ENCODE results near the gene AQP1. TPM values are rescaled to one million over a fixed set of nuclear protein-coding genes. Genes with fewer than 3 reads are reported as not detected.

The AQP1 gene
- polyA plus RNA-seq, 4 donors: 39.4 to 221 (median 159) TPM

GRCh38 chr7:30905078-30906012 is 6.3 kb upstream of the AQP1 start:
- DNase-seq (ENCODE audit: low read depth in 4 of 4, low spot score in 3 of 4): no peak

- no peak for DNase-seq (ENCODE audit: low read depth in 4 of 4, low spot score in 3 of 4)
Observed at GRCh38 chr7:30906014-30906413, 5.6 kb upstream of the AQP1 start.

DNA sequence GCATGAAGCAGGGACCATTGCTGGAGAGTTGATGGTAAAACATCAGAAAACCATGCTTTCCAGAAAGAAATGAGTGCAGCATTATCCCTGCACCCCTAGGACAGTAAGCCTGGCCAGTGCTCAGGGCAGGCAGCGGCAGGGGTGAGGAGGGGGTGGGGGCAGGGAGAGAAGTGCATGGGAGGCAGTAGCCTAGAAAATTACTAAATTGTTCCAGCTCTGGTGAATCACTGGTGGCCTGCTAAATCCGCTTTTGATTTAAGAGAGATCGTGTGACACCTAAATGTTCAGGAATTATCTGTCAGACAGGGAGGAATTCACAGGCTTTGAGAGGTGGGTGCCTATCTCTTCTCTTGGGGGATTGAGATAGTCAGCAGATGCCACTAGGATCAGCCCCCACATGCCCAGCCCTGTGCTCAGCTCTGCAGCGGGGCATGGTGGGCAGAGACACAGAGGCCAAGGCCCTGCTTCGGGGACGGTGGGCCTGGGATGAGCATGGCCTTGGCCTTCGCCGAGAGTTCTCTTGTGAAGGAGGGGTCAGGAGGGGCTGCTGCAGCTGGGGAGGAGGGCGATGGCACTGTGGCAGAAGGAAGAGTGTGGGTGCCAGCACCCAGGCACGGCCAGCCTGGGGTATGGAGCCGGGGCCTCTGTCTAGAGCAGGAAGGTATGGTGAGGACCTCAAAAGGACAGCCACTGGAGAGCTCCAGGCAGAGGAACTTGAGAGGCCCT is 5.0 kb upstream of the AQP1 start:
- DNase-seq (ENCODE audit: low read depth in 4 of 4, low spot score in 3 of 4): no peak

- no peak for DNase-seq (ENCODE audit: low read depth in 4 of 4, low spot score in 3 of 4)
Observed at GRCh38 chr7:30907527-30908267, 4.0 kb upstream of the AQP1 start.

DNA sequence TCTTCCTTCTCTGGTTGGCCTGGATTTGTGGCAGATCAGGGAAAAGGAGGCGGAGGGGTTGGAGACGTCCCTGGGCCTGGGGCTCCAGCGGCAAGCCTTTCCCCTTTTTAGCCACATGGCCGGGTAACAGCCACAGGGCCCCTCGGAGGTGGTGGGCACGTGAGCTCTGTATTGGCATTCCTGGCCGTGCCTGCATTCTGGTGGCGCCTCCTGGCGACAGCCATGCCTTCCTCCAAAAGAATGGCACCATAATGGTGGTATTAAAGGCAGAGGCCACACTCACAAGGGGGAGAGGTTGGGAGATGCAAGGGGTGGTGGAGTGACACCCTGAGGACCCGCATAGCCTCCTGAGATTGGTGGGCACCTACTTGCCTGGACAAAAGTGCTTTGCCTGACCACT is 3.0 kb upstream of the AQP1 start:
- DNase-seq (ENCODE audit: low read depth in 4 of 4, low spot score in 3 of 4): no peak

DNA sequence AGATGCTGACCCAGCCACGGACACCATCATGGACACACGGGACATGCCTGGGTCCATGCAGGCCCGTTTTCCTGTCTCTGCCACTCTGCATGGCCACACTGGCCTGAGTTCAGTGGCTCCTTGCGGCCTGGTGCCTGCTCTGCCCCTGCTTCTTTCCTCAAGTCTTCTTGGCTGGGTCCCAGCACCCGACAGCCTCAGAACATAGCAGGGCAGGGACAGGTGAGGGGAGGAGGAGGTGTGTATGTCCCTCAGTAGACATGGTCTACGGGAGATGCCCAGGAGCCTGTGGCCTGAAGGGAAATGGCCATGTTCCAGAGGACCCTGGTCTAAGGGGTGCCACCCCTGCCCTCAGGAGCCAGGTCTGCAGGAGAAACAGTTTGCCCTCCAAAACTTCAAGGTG is 2.2 kb upstream of the AQP1 start:
- DNase-seq (ENCODE audit: low read depth in 4 of 4, low spot score in 3 of 4): no peak

- no peak for DNase-seq (ENCODE audit: low read depth in 4 of 4, low spot score in 3 of 4)
Observed at GRCh38 chr7:30910411-30911073, 1.1 kb upstream of the AQP1 start.

DNA sequence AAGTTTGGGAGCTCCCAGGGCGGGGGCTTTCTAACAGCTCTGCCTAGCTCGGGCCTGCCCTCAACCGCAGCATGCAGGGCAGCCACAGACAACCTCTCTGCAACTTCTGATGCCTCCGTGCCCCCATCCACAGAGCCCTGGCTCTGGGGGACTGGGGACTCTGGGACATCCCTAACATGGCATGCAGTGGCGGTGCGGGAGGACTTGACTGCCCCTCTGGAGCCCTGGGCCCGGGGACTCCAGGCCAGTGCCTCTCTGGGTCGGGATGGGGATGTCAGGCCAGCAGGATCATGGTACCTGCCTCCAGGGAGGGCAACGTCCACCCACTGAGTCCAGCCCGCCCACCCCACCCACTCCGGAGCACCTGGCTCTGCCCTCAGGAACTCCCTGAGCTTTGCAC is 520 bp upstream of the AQP1 start:
- no peak for DNase-seq (ENCODE audit: low read depth in 4 of 4, low spot score in 3 of 4)

DNA sequence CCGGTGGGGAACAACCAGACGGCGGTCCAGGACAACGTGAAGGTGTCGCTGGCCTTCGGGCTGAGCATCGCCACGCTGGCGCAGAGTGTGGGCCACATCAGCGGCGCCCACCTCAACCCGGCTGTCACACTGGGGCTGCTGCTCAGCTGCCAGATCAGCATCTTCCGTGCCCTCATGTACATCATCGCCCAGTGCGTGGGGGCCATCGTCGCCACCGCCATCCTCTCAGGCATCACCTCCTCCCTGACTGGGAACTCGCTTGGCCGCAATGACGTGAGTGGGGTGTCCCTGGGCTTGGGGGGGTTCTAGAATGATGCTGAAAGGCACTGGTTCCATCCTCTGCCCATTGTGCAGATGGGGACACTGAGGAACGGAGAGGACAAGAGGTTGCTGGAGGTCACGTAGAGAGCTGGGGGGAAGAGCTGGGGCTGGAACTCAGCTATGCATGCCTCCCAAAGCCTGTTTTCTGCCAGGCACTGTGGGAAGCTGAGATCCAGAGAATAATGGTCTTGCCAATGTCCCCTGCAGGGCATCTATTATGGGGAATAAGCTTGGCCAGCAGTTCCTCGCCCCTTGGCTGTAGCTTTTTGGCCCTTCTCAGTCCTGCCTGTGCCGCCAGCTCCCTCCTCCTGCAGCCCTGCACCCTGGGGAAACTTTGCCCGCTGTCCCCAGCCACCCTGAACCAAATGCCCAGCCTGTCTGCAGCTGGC is 523 bp downstream of the AQP1 start:
- DNase-seq (ENCODE audit: low read depth in 4 of 4, low spot score in 3 of 4): no peak

GRCh38 chr7:30912731-30912985 is 1.0 kb downstream of the AQP1 start:
- no peak for DNase-seq (ENCODE audit: low read depth in 4 of 4, low spot score in 3 of 4)

- DNase-seq (ENCODE audit: low read depth in 4 of 4, low spot score in 3 of 4): no peak
Observed at GRCh38 chr7:30912986-30913811, 1.5 kb downstream of the AQP1 start.

- DNase-seq (ENCODE audit: low read depth in 4 of 4, low spot score in 3 of 4): no peak
Observed at GRCh38 chr7:30913821-30914515, 2.3 kb downstream of the AQP1 start.

DNA sequence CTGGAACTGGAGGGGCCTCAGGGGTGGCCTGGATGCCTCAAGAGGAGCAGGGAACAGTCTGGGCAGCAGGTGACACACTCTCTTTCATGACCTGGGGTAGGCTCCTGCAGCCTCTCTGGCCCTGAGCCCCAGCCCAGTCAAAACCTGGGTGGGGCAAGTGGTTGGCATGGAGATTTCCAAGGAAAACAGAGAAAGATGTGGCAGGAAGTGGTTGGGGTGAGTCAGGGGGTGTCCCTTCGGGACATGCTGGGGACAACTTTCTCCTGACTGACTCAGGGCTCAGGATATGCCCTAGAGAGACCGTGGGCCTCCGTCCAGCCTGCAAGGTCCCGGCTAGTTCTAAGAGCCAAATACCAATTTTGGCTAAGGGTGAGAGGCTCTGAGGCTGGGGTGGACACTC is 2.9 kb downstream of the AQP1 start:
- no peak for DNase-seq (ENCODE audit: low read depth in 4 of 4, low spot score in 3 of 4)

DNA sequence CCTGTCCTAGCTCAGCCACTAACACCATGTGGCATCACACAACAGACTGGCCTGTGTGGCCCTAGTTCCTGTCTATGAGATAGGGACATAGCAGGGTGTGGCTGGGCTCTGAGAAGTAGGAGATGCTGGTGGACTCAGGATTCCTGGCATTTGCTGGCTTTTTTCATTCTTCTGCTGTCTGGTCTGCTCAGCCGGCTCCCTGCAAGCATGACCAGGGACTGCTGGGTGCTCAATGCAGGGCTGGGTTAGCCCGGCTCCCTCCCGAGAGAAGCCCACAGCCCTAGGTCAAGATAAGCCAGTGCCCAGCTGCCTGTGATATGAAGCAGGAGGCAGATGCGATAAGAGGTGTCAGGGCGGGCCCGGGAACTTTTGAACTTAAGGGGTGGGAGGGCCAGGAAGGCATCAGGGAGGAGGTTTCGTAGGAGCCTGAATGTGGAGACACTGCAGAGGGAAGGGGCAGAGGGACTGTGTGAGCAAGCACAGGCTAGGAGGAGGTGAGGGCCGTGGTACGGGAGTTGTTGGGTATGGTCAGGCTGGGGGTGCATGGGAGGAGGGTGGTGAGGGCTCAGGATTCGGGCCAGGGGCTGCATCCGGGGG is 3.5 kb downstream of the AQP1 start:
- DNase-seq (ENCODE audit: low read depth in 4 of 4, low spot score in 3 of 4): no peak

DNA sequence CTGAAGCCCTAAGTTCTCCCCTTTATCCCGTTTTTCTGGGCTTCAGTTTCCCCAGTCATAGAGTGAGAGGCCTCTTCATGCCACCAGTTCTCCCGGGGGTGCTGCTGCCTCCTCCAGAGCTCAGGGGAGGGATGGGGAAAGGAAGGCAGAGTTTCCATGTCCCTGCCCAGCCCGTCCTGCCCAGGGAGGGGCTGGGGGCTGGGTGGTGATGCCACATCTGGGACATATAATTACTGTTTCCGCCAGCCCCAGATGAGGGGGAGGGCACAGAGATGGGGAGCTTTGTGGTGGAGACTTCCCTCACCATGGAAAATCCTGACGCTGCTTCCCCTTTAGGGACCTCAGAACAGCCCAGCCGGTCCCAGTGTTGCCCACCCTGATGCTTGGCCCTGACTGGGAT is 4.1 kb downstream of the AQP1 start:
- no peak for DNase-seq (ENCODE audit: low read depth in 4 of 4, low spot score in 3 of 4)

DNA sequence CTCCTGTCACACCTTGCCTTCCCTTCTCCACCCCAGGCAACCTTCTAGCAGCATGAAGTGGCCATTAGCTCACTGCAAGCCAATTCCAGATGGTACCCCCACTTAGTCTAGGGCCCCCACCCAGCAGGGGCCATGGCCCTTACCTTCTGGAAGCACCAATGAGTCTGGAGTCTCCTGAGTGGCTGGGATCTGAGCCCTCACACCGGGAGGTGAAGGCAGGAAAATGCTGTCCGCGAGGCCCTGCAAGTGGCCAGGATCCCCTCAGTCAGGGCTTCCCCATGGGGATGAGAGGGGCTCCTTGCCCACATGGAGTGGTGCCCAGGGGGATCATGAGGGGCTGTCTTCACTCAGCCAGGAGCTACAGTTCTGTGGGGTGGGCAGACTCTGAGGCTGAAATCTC is 4.6 kb downstream of the AQP1 start:
- no peak for DNase-seq (ENCODE audit: low read depth in 4 of 4, low spot score in 3 of 4)

GRCh38 chr7:30916767-30917166 is 5.1 kb downstream of the AQP1 start:
- no peak for DNase-seq (ENCODE audit: low read depth in 4 of 4, low spot score in 3 of 4)

- DNase-seq (ENCODE audit: low read depth in 4 of 4, low spot score in 3 of 4): no peak
Observed at GRCh38 chr7:30917216-30917893, 5.7 kb downstream of the AQP1 start.

All from left renal pelvis (tissue), 4 donors.